Type B pancreatic cell (in vitro differentiated cells): Measurements from ENCODE around the gene PNLIPRP1. TPM values are rescaled to one million over a fixed set of nuclear protein-coding genes. Genes with fewer than 3 reads are reported as not detected.

ENCODE experiments used
- DNase-seq: peaks from one replicate; pipeline ENCODE4 v3.0.0; 2021; ENCODE audit warnings: mixed read lengths; ENCODE audit not compliant: unreplicated experiment; ENCODE audit errors: extremely low spot score
- H3K27ac Mint-ChIP-seq: 2 replicates; pipeline ENCODE4 v1.8.0; 2021; ENCODE audit warnings: mild to moderate bottlenecking, mixed read lengths
- H3K27me3 Mint-ChIP-seq: 2 replicates; pipeline ENCODE4 v1.8.0; 2021; ENCODE audit warnings: mixed read lengths
- H3K36me3 Mint-ChIP-seq: 2 replicates; pipeline ENCODE4 v1.8.0; 2021; ENCODE audit warnings: mixed read lengths
- H3K4me1 Mint-ChIP-seq: one replicate; pipeline ENCODE4 v1.8.0; 2021; ENCODE audit warnings: mixed read lengths; ENCODE audit not compliant: unreplicated experiment
- H3K4me3 Mint-ChIP-seq: 2 replicates; pipeline ENCODE4 v1.8.0; 2021; ENCODE audit warnings: mild to moderate bottlenecking, mixed read lengths
- H3K9me3 Mint-ChIP-seq: 2 replicates; pipeline ENCODE4 v1.8.0; 2021; ENCODE audit warnings: mixed read lengths
- CTCF ChIP-seq: fragments of 200-600 bp; sonication (generic); conservative IDR thresholded peaks from 2 replicates; pipeline ENCODE4 v1.5.0; 2021; ENCODE audit warnings: antibody characterized with exemption, mild to moderate bottlenecking
- total RNA-seq: library from RNA; stranded (reverse); gene quantifications from 2 replicates; pipeline ENCODE4 v1.2.1, GENCODE V29; 2021; ENCODE audit warnings: low replicate concordance

PNLIPRP1 gene
- total RNA-seq, 1 donor from 2014 or later: not detected

GRCh38 chr10:116633216-116633600 is 42.4 kb downstream of the PNLIPRP1 start:
- peaks cover 20% of the 10 kb centered on the region for H3K27me3 Mint-ChIP-seq
- no peak for TF ChIP-seq CTCF
- no peaks in the 10 kb centered on the region for H3K9me3 Mint-ChIP-seq
- no peak overlapping the region for H3K27ac Mint-ChIP-seq
- no peaks in the 10 kb centered on the region for H3K4me1 Mint-ChIP-seq
- no peak for DNase-seq
- no peak overlapping the region for H3K4me3 Mint-ChIP-seq
- H3K36me3 Mint-ChIP-seq: no peaks in the 10 kb centered on the region

DNA sequence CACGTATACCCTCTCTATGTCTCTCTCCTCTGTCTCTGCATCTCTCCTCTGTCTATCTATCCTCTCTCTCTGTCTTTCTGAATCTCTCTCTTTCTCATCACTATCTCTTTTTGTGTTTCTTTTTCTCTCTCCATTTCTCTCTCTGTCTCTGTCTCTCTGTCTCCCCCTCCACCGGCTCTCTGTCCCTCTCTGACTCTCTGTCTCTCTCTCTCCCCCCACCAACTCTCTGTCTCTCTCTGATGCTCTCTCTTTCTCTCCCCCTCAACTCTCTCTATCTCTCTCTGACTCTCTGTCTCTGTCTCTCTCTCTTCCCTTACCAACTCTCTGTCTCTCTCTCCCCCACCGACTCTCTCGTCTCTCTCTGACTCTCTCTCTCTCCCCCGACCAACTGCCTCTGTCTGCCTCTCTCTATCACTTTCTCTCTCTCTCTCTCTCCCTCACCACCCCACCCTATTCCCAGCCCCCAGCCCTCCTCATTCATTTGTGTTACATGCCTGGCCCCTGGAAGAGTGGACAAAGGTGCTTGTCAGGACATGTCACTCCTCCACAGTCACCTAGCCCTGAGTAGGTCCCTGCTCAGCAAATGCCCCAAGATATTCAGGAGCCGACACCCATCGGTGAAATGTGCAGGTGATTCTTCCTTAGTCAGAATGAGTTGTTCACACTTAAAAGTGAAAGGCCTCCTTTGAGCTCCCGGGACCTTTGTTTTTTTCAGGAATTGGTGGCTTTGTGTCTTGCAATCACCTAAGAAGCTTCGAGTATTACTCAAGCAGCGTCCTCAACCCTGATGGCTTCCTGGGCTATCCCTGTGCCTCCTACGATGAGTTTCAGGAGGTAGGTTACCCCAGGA is 43.6 kb downstream of the PNLIPRP1 start:
- Mint-ChIP-seq H3K9me3 (no peaks in the 10 kb centered on the region), H3K4me3 (no peak overlapping the region), H3K27ac (no peak overlapping the region), H3K27me3 (peaks cover 15% of the 10 kb centered on the region), H3K4me1 (no peaks in the 10 kb centered on the region), H3K36me3 (no peaks in the 10 kb centered on the region)
- DNase-seq: no peak
- TF ChIP-seq CTCF: no peak

GRCh38 chr10:116636385-116636784 is 45.6 kb downstream of the PNLIPRP1 start:
- no peaks in the 10 kb centered on the region for H3K4me1 Mint-ChIP-seq
- DNase-seq: no peak
- no peak for TF ChIP-seq CTCF
- H3K4me3 Mint-ChIP-seq: no peak overlapping the region
- peaks cover 9% of the 10 kb centered on the region for H3K9me3 Mint-ChIP-seq
- no peak overlapping the region for H3K27ac Mint-ChIP-seq
- H3K27me3 Mint-ChIP-seq: peaks cover 17% of the 10 kb centered on the region
- H3K36me3 Mint-ChIP-seq: no peaks in the 10 kb centered on the region

GRCh38 chr10:116636976-116637375 is 46.2 kb downstream of the PNLIPRP1 start:
- no peak for DNase-seq
- Mint-ChIP-seq H3K36me3 (no peaks in the 10 kb centered on the region), H3K27ac (no peak overlapping the region), H3K4me3 (no peak overlapping the region), H3K27me3 (peaks cover 17% of the 10 kb centered on the region), H3K9me3 (peaks cover 9% of the 10 kb centered on the region), H3K4me1 (no peaks in the 10 kb centered on the region)
- no peak for TF ChIP-seq CTCF

DNA sequence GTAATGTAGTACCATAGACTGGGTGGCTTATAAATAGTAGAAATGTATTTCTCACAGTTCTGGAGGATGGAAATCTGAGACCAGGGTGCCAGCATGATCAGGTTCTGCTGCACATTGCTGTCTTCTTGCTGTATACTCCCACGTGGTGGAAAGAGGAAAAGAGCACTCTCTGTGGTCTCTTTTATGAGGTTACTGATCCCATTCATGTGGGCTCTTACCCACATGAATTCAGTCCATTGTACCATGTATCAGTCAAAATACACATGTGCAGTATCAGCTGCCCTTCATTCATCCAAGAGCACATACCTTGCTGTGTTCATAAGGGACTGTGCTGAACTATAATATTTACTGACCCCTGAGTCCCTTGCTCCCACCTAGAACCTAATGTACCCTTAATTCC is 47.1 kb downstream of the PNLIPRP1 start:
- no peak for DNase-seq
- Mint-ChIP-seq H3K9me3 (peaks cover 9% of the 10 kb centered on the region), H3K4me3 (no peak overlapping the region), H3K27me3 (peaks cover 23% of the 10 kb centered on the region), H3K4me1 (no peaks in the 10 kb centered on the region), H3K27ac (no peak overlapping the region), H3K36me3 (no peaks in the 10 kb centered on the region)
- no peak for TF ChIP-seq CTCF
